HG02884 (cell line): ENCODE data around the gene TMPRSS2.

Experiments
- ATAC-seq: cut with Tn5 transposase; IDR thresholded peaks from one replicate; pipeline ENCODE4 v1.9.1; 2021; ENCODE audit warnings: mild to moderate bottlenecking, moderate library complexity; ENCODE audit not compliant: unreplicated experiment

TMPRSS2 gene

GRCh38 chr21:41482980-41483379 is 25.0 kb downstream of the TMPRSS2 start:
- no peak for ATAC-seq

GRCh38 chr21:41482301-41482700 is 25.7 kb downstream of the TMPRSS2 start:
- ATAC-seq = no peak

GRCh38 chr21:41481191-41481590 is 26.8 kb downstream of the TMPRSS2 start:
- no peak for ATAC-seq

GRCh38 chr21:41480086-41480690 is 27.8 kb downstream of the TMPRSS2 start:
- no peak for ATAC-seq

- no peak for ATAC-seq
These were observed 28.3 kb downstream of the TMPRSS2 start for GRCh38 chr21:41479686-41480085.

GRCh38 chr21:41478319-41479177 is 29.4 kb downstream of the TMPRSS2 start:
- no peak for ATAC-seq

- no peak for ATAC-seq
These were observed 30.2 kb downstream of the TMPRSS2 start for GRCh38 chr21:41477641-41478318.

GRCh38 chr21:41475714-41476420 is 32.1 kb downstream of the TMPRSS2 start:
- ATAC-seq = no peak

- no peak for ATAC-seq
These were observed 35.0 kb downstream of the TMPRSS2 start for GRCh38 chr21:41472753-41473548.

GRCh38 chr21:41470054-41470453 is 37.9 kb downstream of the TMPRSS2 start:
- ATAC-seq = no peak

- ATAC-seq = no peak
These were observed 41.7 kb downstream of the TMPRSS2 start for GRCh38 chr21:41466024-41466820.

- no peak for ATAC-seq
These were observed 42.7 kb downstream of the TMPRSS2 start for GRCh38 chr21:41465176-41465781.

GRCh38 chr21:41460578-41461527 is 47.1 kb downstream of the TMPRSS2 start:
- ATAC-seq = no peak

- no peak for ATAC-seq
These were observed 47.9 kb downstream of the TMPRSS2 start for GRCh38 chr21:41459884-41460534.

GRCh38 chr21:41458559-41458958 is 49.4 kb downstream of the TMPRSS2 start:
- ATAC-seq = no peak

- ATAC-seq = no peak
These were observed 49.8 kb downstream of the TMPRSS2 start for GRCh38 chr21:41458121-41458520.

GRCh38 chr21:41453761-41454160 is 54.2 kb downstream of the TMPRSS2 start:
- ATAC-seq = no peak

- no peak for ATAC-seq
These were observed 54.8 kb downstream of the TMPRSS2 start for GRCh38 chr21:41453198-41453597.
